ENCODE data around the gene DHFR2. TPM values are rescaled to one million over a fixed set of nuclear protein-coding genes. Genes with fewer than 3 reads are reported as not detected.
"Not testable (repeated sequence)": the region's sequence is repeated elsewhere in the genome, so short reads cannot be mapped to it uniquely, and the experiment has no call there.

The DHFR2 gene
- total RNA-seq, result 1 to 10 TPM; 6.3 to 8.1 TPM

GRCh38 chr3:94062513-94063404 lies at the start of gene DHFR2, which contains the start of gene NSUN3:
TSS of gene DHFR2 (minus strand) at chr3:94062916. CDS start at chr3:94061511, 1,405 bp downstream.
TSS of gene NSUN3 (plus strand) at chr3:94063061. CDS start at chr3:94063127, 66 bp downstream.
- ChIA-PET CTCF (interaction anchor here (0.5 to 1.4 kb wide), 5 partner anchors 12 to 105 kb away, joined by 3 to 4 read pairs (median 4); no protein-coding TSS in a partner anchor), POLR2A (interaction anchor here (0.7 to 1.5 kb wide), 5 partner anchors 51 to 89 kb away, joined by 3 to 6 read pairs (median 3); partner anchors contain the start of genes ARL13B and PROS1)

GRCh38 chr3:94110854-94111253 lies 48.1 kb upstream of the DHFR2 start:
- ChIA-PET POLR2A (no interaction called here), CTCF (no interaction called here)

- POLR2A ChIA-PET, result not testable (repeated sequence)
- CTCF ChIA-PET, result interaction anchor here (1.1 kb wide), 1 partner anchor 9 kb away, joined by 3 read pairs; no protein-coding TSS in a partner anchor
Measured at GRCh38 chr3:94110232-94110631, 47.5 kb upstream of the DHFR2 start.

- ChIA-PET CTCF (no interaction called here), POLR2A (no interaction called here)
Measured at GRCh38 chr3:94106268-94106667, 43.6 kb upstream of the DHFR2 start.

GRCh38 chr3:94101860-94102259 lies 39.1 kb upstream of the DHFR2 start:
- POLR2A ChIA-PET, result no interaction called here

GRCh38 chr3:94099311-94099710 lies 36.6 kb upstream of the DHFR2 start:
- ChIA-PET POLR2A (no interaction called here), CTCF (no interaction called here)

More at GRCh38 chr3:94101860-94102259, 39.1 kb upstream of the DHFR2 start:
- CTCF ChIA-PET, result interaction anchor here (0.7 kb wide), 1 partner anchor 124 kb away, joined by 4 read pairs; no protein-coding TSS in a partner anchor

- POLR2A ChIA-PET, result no interaction called here
Measured at GRCh38 chr3:94098452-94098851, 35.7 kb upstream of the DHFR2 start.

GRCh38 chr3:94095111-94095510 lies 32.4 kb upstream of the DHFR2 start:
- ChIA-PET POLR2A (no interaction called here), CTCF (interaction anchor here (0.6 to 0.7 kb wide), 2 partner anchors 45 to 129 kb away, joined by 4 to 5 read pairs; no protein-coding TSS in a partner anchor)

More at GRCh38 chr3:94098452-94098851, 35.7 kb upstream of the DHFR2 start:
- CTCF ChIA-PET, result no interaction called here

- POLR2A ChIA-PET, result no interaction called here
- CTCF ChIA-PET, result no interaction called here
Measured at GRCh38 chr3:94093151-94093550, 30.4 kb upstream of the DHFR2 start.

GRCh38 chr3:94092086-94092485 lies 29.4 kb upstream of the DHFR2 start:
- POLR2A ChIA-PET, result no interaction called here
- CTCF ChIA-PET, result interaction anchor here (0.6 kb wide), 1 partner anchor 46 kb away, joined by 5 read pairs; no protein-coding TSS in a partner anchor

GRCh38 chr3:94089126-94089525 lies 26.4 kb upstream of the DHFR2 start:
- CTCF ChIA-PET, result interaction anchor here (1.2 kb wide), 1 partner anchor 18 kb away, joined by 4 read pairs; no protein-coding TSS in a partner anchor

GRCh38 chr3:94083261-94083660 lies 20.5 kb upstream of the DHFR2 start:
- POLR2A ChIA-PET, result no interaction called here
- CTCF ChIA-PET, result no interaction called here

More at GRCh38 chr3:94089126-94089525, 26.4 kb upstream of the DHFR2 start:
- POLR2A ChIA-PET, result no interaction called here

- ChIA-PET POLR2A (no interaction called here), CTCF (no interaction called here)
Measured at GRCh38 chr3:94082391-94082937, 19.7 kb upstream of the DHFR2 start.

GRCh38 chr3:94081884-94082283 lies 19.2 kb upstream of the DHFR2 start:
- CTCF ChIA-PET, result no interaction called here
- POLR2A ChIA-PET, result no interaction called here

GRCh38 chr3:94080552-94080951 lies 17.8 kb upstream of the DHFR2 start:
- POLR2A ChIA-PET, CTCF ChIA-PET: not testable (repeated sequence)

- ChIA-PET CTCF (no interaction called here), POLR2A (no interaction called here)
Measured at GRCh38 chr3:94076055-94076454, 13.3 kb upstream of the DHFR2 start.

- POLR2A ChIA-PET, result no interaction called here
Measured at GRCh38 chr3:94071713-94072284, 9.1 kb upstream of the DHFR2 start.

GRCh38 chr3:94070341-94070911 lies 7.7 kb upstream of the DHFR2 start:
- ChIA-PET CTCF (interaction anchor here (1.1 to 1.3 kb wide), 3 partner anchors 10 to 65 kb away, joined by 3 to 4 read pairs (median 4); no protein-coding TSS in a partner anchor), POLR2A (no interaction called here)

More at GRCh38 chr3:94071713-94072284, 9.1 kb upstream of the DHFR2 start:
- CTCF ChIA-PET, result interaction anchor here (0.9 kb wide), 1 partner anchor 18 kb away, joined by 4 read pairs; no protein-coding TSS in a partner anchor

- POLR2A ChIA-PET, result interaction anchor here (0.6 kb wide), 1 partner anchor 65 kb away, joined by 3 read pairs; no protein-coding TSS in a partner anchor
Measured at GRCh38 chr3:94069194-94069813, 6.6 kb upstream of the DHFR2 start.

More at GRCh38 chr3:94069194-94069813, 6.6 kb upstream of the DHFR2 start:
- CTCF ChIA-PET, result interaction anchor here (0.9 to 1.3 kb wide), 5 partner anchors 9 to 68 kb away, joined by 3 to 4 read pairs (median 4); no protein-coding TSS in a partner anchor
